Common myeloid progenitor, CD34-positive (primary cell): Measurements from ENCODE around the gene ANLN.

Experiments
- CTCF ChIA-PET: fragments of 350-600 bp; sonication (Branson Sonifier 250); formaldehyde crosslinking; loops from one replicate; lab custom pipeline; 2021; ENCODE audit warnings: antibody characterized with exemption; lab: Charles Lee
- POLR2A ChIA-PET: fragments of 350-600 bp; sonication (Branson Sonifier 250); formaldehyde crosslinking; loops from one replicate; lab custom pipeline; 2021; ENCODE audit warnings: antibody characterized with exemption; lab: Charles Lee
- DNase-seq, 3 donors: peaks; one replicate each; pipeline versions ENCODE4 v3.0.0 to v3.0.0-alpha.2; 2013
- H3K27ac ChIP-seq, 2 experiments: 1 replicate in 1 of 2; 2 replicates in 1 of 2; pipeline ENCODE4 v1.7.0; 2013; ENCODE audit warnings: inconsistent platforms in 2 of 2, low read length in 2 of 2, mild to moderate bottlenecking in 2 of 2, low read depth in 1 of 2, moderate library complexity in 1 of 2; ENCODE audit not compliant: severe bottlenecking in 2 of 2, insufficient read depth in 1 of 2, poor library complexity in 1 of 2
- H3K27me3 ChIP-seq, 5 experiments: replicated peaks in 2 of 5; 1 replicate in 3 of 5; 2 replicates in 2 of 5; pipeline versions ENCODE4 v1.6.1 to v1.7.0; 2013; ENCODE audit warnings: low read length in 4 of 5, mild to moderate bottlenecking in 2 of 5, moderate library complexity in 2 of 5, inconsistent platforms in 1 of 5; ENCODE audit not compliant: insufficient read depth in 5 of 5, control insufficient read depth in 4 of 5
- H3K36me3 ChIP-seq, 4 experiments: 1 replicate in 2 of 4; 2 replicates in 2 of 4; pipeline versions ENCODE4 v1.6.1 to v1.7.0; 2013; ENCODE audit warnings: low read length in 3 of 4, control low read depth in 1 of 4, mild to moderate bottlenecking in 1 of 4; ENCODE audit not compliant: control insufficient read depth in 4 of 4, insufficient read depth in 4 of 4
- H3K4me1 ChIP-seq, 4 experiments: 1 replicate in 3 of 4; 2 replicates in 1 of 4; pipeline versions ENCODE4 v1.6.1 to v1.7.1; 2013; ENCODE audit warnings: low read length in 3 of 4, mild to moderate bottlenecking in 3 of 4, control low read depth in 1 of 4, inconsistent platforms in 1 of 4, moderate library complexity in 1 of 4; ENCODE audit not compliant: control insufficient read depth in 4 of 4, insufficient read depth in 4 of 4; ENCODE audit errors: control extremely low read depth in 1 of 4
- H3K4me3 ChIP-seq, 7 experiments: 1 replicate in 4 of 7; 2 replicates in 3 of 7; pipeline versions ENCODE4 v1.5.1 to v1.7.0; 2013; ENCODE audit warnings: mild to moderate bottlenecking in 7 of 7, low read length in 6 of 7, moderate library complexity in 6 of 7, inconsistent platforms in 2 of 7, low read depth in 2 of 7, control low read depth in 1 of 7; ENCODE audit not compliant: insufficient read depth in 4 of 7, control insufficient read depth in 1 of 7; ENCODE audit errors: extremely low read depth in 1 of 7
- H3K9me3 ChIP-seq, 5 experiments: 1 replicate in 4 of 5; 2 replicates in 1 of 5; pipeline versions ENCODE4 v1.6.1 to v1.7.1; 2013; ENCODE audit warnings: low read length in 4 of 5, mild to moderate bottlenecking in 2 of 5, inconsistent platforms in 1 of 5, low read depth in 1 of 5, moderate library complexity in 1 of 5; ENCODE audit not compliant: control insufficient read depth in 4 of 5, insufficient read depth in 2 of 5; ENCODE audit errors: control extremely low read depth in 1 of 5
- WGBS: methylation state at CpG from one replicate; pipeline ENCODE4 v1.1.5; 2013; ENCODE audit not compliant: insufficient coverage; 5-methylcytosine and 5-hydroxymethylcytosine counted together

ANLN gene

DNA sequence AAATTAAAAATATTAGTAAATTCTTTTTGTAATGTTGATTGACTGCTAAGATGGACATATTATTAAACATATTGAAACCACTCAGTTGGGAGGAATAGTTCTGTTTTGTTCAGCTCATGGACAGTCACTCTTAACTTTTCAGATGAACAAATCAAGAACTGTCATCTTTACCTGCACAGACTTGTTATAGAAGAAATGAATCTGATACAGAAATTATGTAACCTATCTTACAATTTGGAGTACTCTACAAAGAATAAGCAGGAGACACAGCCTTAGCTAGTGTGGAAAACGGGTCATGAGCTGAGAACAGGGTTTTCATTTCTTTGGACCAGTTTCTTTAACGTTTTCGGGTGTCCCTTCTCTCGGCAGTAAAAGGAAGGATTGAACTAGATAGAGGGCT, 1.2 kb upstream of the ANLN start:
- peaks cover 10 to 30% (median 16%) of the 10 kb centered on the region in 4 experiments for H3K4me1 ChIP-seq
- no peaks in the 10 kb centered on the region for H3K36me3 ChIP-seq
- no peak overlapping the region for H3K27ac ChIP-seq
- H3K4me3 ChIP-seq: no peak overlapping the region
- ChIA-PET CTCF (interaction anchor here (4.2 kb wide), 1 partner anchor 22 kb away, joined by 15 read pairs; a partner anchor contains a TSS), POLR2A (no interaction called here)
- DNase-seq: no peak
- peaks cover 0 to 3% (median 0%) of the 10 kb centered on the region in 5 experiments for H3K9me3 ChIP-seq
- 92% methylated on average over 2 of the region's 4 CpGs for WGBS
- H3K27me3 ChIP-seq: no peaks in the 10 kb centered on the region

- DNase-seq: peak; percentile 62 to 84 (median 80)
- Histone ChIP-seq H3K36me3 (peaks cover 0 to 6% (median 0%) of the 10 kb centered on the region in 4 experiments), H3K9me3 (peaks cover 0 to 3% (median 0%) of the 10 kb centered on the region in 5 experiments), H3K4me3 (peak overlapping the region; percentile 88 to 99 (median 96)), H3K4me1 (peaks cover 10 to 34% (median 16%) of the 10 kb centered on the region in 4 experiments), H3K27me3 (no peaks in the 10 kb centered on the region), H3K27ac (peak overlapping the region in 1 of 2 experiments; percentile 69)
- 0% methylated on average over 21 of the region's 26 CpGs for WGBS
- ChIA-PET CTCF (interaction anchor here (4.2 kb wide), 1 partner anchor 24 kb away, joined by 15 read pairs; a partner anchor contains a TSS), POLR2A (no interaction called here)
Measured at GRCh38 chr7:36390199-36391090, 783 bp downstream of the ANLN start.

- peak; percentile 15 to 41 (median 33) for DNase-seq
- no peaks in the 10 kb centered on the region for H3K27me3 ChIP-seq
- CTCF ChIA-PET: interaction anchor here (1.2 to 4.2 kb wide), 2 partner anchors 25 to 50 kb away, joined by 3 to 15 read pairs; a partner anchor contains a TSS
- peaks cover 0 to 16% (median 2%) of the 10 kb centered on the region in 4 experiments for H3K36me3 ChIP-seq
- peaks cover 0 to 5% (median 0%) of the 10 kb centered on the region in 5 experiments for H3K9me3 ChIP-seq
- 47% methylated on average over 6 of the region's 10 CpGs for WGBS
- POLR2A ChIA-PET: interaction anchor here (0.5 to 1.0 kb wide), 2 partner anchors 8 to 1948 kb away, joined by 3 to 4 read pairs; no protein-coding TSS in a partner anchor
- H3K4me1 ChIP-seq: peaks cover 10 to 34% (median 16%) of the 10 kb centered on the region in 4 experiments
- H3K4me3 ChIP-seq: peak overlapping the region in 6 of 7 experiments; percentile 16 to 99 (median 92)
- peak overlapping the region in 1 of 2 experiments; percentile 69 for H3K27ac ChIP-seq
Measured at GRCh38 chr7:36391436-36392198, 2.0 kb downstream of the ANLN start.

GRCh38 chr7:36393826-36394225, 4.2 kb downstream of the ANLN start:
- Histone ChIP-seq H3K4me1 (peaks cover 10 to 34% (median 15%) of the 10 kb centered on the region in 4 experiments), H3K9me3 (peaks cover 0 to 4% (median 0%) of the 10 kb centered on the region in 5 experiments), H3K27me3 (no peaks in the 10 kb centered on the region), H3K27ac (no peak overlapping the region), H3K36me3 (peaks cover 0 to 26% (median 3%) of the 10 kb centered on the region in 4 experiments), H3K4me3 (no peak overlapping the region)
- DNase-seq: no peak
- CTCF ChIA-PET: interaction anchor here (0.6 to 0.9 kb wide), 3 partner anchors 19 to 66 kb away, joined by 3 to 4 read pairs (median 3); no protein-coding TSS in a partner anchor
- WGBS: 86% methylated on average over 1 of the region's 1 CpG
- POLR2A ChIA-PET: no interaction called here

DNA sequence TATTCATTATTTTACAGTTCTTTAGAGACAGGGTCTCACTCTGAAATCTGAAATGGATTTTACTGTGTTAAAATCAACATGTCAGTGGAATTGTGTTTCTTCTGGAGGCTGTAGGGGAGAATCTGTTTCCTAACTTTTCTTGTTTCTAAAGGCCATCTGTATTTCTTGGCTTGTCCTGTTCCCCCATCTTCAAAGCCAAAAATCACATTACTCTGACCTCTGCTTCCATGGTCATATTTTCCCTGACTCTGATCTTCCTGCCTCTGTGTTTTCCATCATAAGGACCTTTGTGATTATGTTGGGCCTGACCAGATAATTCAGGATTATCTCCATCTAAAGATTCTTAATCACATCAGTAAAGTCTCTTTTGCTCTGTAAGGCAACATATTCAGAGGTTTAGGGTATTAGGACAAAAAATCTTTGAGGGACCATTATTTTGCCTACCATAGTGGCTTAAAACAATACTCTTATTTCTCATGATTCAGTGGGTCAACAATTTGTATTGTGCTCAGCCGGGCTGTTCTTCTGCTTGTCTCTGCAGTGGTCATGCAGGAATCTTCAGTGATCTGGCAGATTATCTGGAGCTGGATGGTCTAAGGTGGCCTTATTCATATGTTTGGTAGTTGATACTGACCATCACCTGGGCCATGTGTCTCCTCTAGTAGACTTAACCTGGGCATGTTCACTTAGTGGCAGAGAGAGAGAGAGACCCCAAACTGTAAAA, 5.7 kb downstream of the ANLN start:
- no peaks in the 10 kb centered on the region for H3K27me3 ChIP-seq
- no CpG with 5 or more reads among the region's 1 CpG for WGBS
- H3K36me3 ChIP-seq: peaks cover 0 to 39% (median 8%) of the 10 kb centered on the region in 4 experiments
- POLR2A ChIA-PET: no interaction called here
- H3K4me1 ChIP-seq: peaks cover 10 to 25% (median 14%) of the 10 kb centered on the region in 4 experiments
- no peak overlapping the region for H3K27ac ChIP-seq
- CTCF ChIA-PET: no interaction called here
- H3K4me3 ChIP-seq: no peak overlapping the region
- H3K9me3 ChIP-seq: peaks cover 0 to 4% (median 0%) of the 10 kb centered on the region in 5 experiments
- no peak for DNase-seq

GRCh38 chr7:36396150-36396549, 6.5 kb downstream of the ANLN start:
- CTCF ChIA-PET: interaction anchor here (1.6 kb wide), 1 partner anchor 28 kb away, joined by 3 read pairs; no protein-coding TSS in a partner anchor
- peaks cover 7 to 17% (median 12%) of the 10 kb centered on the region in 4 experiments for H3K4me1 ChIP-seq
- H3K27ac ChIP-seq: no peak overlapping the region
- peaks cover 0 to 4% (median 0%) of the 10 kb centered on the region in 5 experiments for H3K9me3 ChIP-seq
- WGBS: 90% methylated on average over 2 of the region's 4 CpGs
- peak in 2 of 3 donors; percentile 15 to 33 for DNase-seq
- POLR2A ChIA-PET: no interaction called here
- H3K4me3 ChIP-seq: no peak overlapping the region
- no peaks in the 10 kb centered on the region for H3K27me3 ChIP-seq
- peaks cover 0 to 44% (median 10%) of the 10 kb centered on the region in 4 experiments for H3K36me3 ChIP-seq
